Measurements from ENCODE around the gene IRX6.

Gene IRX6

DNA sequence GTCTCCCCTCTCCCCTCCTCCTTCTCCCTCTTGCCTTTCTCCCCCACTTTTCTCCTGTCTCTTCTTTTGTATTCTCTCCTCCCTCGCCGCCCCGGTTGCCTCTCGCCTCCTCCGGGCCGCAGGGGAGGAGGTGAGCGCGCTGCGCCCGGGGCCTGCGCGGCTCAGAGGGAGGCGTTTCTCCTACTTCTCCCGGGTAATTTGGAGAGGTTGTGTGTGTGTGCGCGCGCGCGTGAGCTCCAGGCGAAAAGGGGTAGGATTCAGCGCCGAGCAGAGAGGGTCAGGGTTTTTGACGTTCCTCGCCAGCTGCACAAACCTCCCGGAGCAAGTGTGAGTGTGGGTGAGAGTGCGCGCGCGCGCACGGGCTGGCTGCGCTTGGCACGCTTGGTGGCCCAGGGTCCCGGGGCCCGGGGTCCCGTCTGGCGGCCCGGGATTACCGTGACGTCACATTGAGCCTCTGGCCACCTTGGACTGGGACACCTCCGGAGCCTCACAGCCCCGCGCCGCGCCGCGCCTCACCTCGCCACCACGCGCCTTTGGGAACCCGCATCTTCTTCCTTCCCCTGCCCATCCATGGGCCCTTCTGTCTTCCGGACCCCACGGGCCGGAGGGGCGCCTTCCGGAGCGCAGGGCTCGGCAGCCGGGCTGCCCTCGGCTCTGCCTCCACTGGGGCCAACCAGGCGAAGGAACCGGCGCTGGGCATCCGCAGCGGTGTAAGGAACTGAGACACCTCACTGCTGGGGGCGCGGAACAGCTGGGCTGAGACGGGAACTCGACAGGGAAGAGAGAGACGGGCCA, 479 bp downstream of the IRX6 start:
- no peak for DNase-seq

DNA sequence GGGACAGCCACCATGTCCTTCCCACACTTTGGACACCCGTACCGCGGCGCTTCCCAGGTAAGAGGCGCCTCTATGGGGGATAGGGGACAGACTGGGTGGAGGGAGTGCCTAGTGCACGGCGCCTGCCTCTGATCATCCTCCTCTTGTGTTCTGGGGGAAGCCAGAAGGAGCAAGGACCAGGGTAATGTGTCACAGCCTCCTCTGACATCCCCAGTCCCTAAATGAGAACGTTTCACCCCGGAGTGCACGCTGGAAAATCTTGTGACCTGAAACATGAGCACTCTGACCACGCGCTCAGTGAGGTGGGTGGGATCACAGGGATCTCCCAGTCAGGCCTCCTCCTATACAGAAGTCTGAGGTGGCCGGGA, 1.1 kb downstream of the IRX6 start:
- no peak for DNase-seq

DNA sequence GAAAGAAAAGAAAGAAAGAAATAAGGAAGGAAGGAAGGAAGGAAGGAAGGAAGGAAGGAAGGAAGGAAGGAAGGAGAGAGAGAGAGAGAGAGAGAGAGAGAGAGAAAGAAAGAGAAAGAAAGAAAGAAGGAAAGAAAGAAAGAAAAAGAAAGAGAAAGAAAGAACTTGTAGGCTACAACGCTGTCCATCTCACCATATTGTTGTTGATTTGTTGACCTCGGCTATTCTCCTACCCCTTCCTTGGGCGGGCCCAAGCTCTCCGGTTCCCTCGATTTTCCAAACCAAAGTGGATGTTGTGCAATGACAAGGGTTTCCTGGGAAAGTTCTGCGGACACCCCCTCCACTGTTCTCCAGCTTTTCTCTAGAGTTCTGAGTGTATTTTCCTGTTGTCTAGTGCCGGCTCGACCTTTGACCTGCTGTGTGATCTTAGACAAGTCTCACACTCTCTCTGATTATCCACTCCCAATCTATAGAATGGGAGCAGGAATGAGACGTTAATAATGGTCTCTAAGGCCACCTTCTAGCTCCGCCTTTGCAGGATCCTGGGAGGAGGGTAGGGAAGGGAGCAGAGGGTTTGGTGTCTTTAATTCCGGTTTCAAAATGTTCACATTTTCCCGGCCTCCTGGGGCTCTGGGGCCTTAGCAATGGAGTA, 1.6 kb downstream of the IRX6 start:
- no peak for DNase-seq

DNA sequence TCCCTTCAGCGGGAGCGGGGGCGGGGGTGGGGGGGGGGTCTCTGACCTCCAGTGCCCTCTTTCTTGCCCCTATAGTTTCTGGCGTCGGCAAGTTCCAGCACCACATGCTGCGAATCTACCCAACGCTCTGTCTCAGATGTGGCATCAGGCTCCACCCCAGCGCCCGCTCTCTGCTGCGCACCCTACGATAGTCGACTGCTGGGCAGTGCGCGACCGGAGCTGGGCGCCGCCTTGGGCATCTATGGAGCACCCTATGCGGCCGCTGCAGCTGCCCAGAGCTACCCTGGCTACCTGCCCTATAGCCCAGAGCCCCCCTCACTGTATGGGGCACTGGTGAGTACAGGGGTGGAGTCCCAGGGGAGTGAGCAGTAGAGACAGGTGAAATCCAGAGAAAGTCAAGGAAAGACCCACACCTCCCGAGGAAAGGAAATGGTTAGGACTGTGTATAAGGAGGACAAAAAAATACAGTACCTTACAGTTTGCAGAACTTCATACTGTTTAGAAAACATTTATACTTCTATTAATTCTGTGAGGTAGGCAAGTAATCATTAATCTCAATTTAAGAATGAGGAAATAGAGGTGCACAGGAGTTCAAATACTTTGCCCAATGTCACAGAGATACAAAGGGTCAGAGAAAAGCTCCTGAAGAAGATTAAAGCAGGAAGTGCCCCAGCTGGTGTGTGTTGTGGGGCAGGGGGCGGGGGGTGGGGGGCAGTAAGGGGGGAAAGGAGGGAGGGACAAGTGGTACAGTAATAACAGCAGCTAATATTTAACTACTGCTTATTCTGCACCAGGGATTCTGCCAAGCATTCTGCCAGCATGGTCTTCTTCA, 2.5 kb downstream of the IRX6 start:
- no peak for DNase-seq

DNA sequence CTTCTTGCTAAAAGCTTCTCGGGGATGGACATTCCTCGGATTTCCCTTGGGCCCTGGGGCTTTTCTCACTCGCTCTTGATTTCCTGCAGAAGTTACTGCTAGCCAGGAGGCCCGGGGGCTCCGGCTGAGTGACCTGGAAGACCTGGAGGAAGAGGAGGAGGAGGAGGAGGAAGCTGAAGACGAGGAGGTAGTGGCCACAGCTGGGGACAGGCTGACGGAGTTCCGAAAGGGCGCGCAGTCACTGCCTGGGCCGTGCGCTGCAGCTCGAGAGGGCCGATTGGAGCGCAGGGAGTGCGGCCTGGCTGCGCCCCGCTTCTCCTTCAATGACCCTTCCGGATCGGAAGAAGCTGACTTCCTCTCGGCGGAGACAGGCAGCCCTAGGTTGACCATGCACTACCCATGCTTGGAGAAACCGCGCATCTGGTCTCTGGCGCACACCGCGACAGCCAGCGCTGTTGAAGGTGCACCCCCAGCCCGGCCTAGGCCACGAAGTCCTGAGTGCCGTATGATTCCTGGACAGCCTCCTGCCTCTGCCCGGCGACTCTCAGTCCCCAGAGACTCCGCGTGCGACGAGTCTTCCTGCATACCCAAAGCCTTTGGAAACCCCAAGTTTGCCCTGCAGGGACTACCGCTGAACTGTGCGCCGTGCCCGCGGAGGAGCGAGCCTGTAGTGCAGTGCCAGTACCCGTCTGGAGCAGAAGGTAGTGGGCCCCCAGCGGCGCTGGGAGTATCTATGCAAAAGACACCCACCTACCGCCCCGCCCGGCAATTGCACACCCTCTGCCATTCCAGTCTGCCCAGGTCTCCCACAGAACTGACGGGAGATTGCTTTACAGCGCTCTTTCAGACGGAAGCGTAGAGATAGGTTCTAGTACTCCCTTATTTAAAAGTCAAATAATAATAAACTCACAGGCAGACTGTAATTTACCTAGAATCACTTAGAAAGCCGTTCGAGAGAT, 4.9 kb downstream of the IRX6 start:
- DNase-seq, result no peak

DNA sequence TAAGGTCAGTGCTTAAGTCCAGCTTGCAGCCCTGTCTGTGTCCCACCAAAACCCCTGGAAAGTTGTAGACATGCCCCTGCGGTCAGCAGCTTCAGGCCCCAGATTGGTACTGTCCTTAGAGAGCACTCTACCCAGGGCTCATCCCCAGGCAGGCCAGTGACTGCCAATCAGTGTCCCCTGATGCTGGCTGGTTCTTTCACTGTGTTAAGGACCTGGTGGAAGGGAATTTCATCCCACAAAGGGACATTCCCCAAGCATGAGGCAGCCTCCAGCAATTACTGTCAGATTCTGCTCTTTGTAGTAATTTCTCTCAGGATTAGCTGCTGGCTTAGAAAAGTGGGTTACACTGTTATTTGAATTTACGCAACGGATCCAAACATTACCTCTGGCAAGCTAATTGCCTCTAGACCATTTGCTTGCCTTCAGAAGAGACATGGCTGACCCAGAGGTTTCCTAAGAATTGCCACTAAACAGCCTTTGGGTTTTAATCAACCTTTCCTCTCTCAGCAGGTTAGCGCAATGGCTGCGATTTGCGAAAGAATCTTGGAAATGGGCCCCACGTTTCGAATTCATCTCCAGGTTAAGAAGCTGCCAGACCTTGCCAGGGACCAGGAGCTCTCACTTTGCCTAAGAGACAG, 5.9 kb downstream of the IRX6 start:
- no peak for DNase-seq

DNA sequence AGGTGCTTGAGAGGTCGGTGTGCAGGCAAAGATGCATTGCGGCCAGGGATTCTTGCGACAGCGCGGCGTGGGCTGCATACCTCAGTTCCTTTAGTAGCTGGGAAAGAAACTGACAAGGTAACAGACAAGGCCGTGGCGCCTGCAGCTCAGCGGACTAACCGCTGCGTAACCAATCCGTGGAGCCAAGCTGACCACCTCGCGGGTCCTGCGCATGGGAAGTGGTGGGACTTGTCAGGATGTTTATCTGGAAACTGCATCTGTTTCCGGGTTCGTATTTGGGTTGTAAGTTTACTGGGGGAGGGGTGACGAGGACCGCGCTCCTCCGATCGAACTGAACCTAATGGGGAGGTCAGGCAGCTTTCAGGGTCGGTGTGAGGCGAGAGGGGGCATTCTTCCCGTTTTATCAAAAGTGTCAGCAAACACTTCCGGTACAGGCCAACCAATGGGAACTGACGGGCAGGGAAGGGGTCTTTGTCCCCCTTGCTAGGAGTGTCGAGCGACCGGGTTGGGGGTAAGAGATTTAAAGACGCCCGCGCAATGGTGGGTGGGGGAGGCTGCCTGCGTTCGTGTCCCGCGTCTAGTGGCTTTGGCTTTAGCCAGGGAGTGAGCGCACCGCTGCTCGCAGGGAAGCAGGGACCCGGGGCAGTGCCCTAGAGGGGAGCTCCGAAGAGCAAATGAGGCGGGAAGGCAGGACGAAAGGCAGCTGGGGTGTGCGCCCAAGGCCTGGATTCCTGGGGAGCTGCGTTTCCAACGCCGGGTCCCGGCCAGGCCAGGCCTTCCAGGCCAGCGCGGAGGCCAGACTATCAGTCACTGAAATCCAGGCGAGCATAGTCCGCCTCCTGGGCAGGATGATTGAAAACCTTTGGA, 7.0 kb downstream of the IRX6 start:
- no peak for DNase-seq

DNA sequence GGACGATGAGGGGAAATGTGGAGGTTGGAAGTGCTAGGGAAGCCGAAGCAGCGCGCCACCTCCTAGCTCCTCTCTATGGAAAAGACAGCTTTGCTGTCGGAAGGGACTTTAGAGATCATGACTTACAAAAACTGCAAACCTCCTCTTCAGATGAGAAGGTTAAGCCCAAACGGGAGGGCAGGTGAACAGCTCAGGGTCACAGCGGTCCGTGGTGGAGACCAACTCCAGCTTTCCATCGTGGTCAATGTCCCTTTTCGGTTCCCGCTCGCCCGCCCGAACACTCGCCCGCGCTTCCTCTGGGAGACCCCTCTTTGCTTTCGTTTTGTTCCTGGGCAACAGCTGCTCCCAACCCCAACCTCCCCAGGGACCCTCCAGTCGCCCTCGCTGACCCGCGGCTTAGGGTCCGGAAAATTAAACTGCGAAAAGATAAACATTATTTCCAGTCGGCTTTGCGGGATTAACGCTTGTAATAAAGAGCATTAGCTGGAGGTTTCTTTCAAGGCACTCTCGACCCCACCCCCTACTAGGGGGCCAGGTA, 7.7 kb downstream of the IRX6 start:
- DNase-seq, result no peak

DNA sequence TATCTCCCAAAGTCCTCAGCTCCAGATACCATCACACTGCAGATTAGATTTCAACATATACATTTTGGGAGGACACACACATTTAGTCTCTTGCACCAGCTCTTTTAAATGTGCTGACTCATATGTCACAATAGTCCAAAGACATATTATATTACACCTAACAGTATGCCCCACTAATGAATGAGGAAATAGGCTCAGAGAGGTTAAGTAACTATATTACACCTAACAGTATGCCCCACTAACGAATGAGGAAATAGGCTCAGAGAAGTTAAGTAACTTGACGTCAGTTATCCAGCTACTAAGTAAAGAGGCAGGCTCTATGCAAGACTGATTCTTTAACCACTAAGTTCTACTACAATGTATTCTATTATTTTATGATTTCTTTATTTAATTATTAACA, 9.7 kb downstream of the IRX6 start:
- DNase-seq, result no peak

DNA sequence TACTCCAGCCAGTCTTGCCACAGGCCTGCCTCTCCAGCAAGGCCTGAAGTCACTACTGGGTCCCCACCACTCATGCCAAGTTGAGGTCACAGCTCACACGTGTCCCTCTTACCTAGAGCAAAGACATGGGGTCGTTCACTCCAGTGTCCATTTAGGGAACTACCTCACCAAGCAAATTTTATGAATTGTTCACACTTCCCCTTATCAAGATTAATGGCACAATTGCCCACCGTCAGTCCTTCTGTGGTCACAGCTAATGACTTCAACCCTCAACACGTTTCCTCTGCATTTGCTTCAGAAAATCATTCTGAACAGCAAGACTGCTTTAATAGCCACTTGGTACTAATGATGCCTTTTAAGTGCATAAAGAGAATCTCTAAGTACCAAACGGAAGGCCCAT, 14.6 kb downstream of the IRX6 start:
- no peak for DNase-seq

DNA sequence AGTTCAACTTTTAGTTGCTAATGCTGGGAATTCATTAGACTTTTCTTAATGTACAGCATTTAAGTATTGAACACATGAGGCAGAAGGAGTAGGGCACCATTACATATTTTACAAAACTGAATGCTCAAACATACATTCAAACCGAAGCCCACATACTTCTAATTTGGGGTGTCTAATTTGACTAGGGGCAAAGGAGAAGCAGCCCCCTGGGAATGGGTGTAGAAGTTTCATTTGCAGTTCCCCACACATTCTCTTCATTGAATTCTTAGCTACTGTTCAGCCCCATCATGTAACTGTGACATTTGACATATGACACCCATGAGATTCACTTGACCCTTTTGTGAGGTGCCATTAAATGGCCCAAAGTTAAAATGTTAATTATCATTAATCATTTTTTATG, 16.4 kb downstream of the IRX6 start:
- DNase-seq, result no peak

DNA sequence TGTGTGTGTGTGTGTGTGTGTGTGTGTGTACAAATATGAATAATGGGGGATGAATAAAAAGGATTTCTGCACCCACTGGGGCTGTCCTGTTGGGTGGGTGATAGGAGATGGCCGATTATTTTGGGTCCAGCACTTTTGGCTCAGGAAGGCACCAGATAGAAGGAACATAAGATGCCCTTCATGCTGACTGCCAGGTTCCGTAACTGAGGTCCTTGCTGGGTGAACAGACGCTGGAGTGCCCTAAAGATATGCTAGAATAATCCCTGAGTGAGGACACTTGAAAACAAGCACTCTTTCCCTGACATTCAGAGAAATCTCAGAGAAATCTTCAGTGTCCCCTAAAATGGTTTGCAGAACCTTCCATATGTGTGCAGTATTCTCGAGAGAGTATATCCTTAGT, 17.7 kb downstream of the IRX6 start:
- DNase-seq, result no peak

DNA sequence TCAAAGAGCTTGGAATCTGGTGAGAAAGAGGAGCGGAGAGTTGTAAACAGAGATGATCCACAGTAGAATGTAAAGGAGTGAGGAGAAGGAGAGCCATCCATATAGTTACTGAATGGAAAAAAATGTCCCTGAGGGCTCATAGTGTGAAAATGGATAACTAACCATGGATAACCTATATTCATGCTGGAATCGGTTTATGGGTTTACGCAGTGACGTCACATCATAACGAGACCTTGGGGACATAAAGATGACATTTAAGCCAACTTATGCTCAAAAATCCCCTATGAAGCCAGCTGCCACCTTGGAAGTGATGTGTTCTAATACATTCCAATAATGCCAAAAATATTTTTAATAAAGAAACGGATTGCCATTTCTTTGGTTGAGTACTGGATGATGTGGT, 22.5 kb downstream of the IRX6 start:
- no peak for DNase-seq

DNA sequence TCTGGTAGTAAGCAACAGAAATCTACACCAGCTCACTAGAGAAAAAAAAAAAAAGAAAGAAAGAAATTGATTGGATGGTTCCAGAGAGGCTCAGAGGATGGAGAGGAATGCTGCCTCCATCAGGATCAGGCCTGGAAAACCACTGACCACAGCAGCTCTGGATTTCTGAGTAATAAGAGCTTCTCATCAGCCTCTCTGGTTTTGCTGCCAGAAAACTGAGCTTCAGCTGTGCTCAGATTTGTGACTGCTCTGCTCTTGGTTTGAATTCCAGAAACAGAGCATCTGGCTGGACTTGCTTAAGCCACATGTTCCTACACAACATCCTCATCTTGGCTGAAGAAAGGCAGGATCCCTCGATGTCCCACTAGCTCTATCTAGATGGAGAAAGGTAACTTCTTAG, 25.9 kb downstream of the IRX6 start:
- no peak for DNase-seq

DNA sequence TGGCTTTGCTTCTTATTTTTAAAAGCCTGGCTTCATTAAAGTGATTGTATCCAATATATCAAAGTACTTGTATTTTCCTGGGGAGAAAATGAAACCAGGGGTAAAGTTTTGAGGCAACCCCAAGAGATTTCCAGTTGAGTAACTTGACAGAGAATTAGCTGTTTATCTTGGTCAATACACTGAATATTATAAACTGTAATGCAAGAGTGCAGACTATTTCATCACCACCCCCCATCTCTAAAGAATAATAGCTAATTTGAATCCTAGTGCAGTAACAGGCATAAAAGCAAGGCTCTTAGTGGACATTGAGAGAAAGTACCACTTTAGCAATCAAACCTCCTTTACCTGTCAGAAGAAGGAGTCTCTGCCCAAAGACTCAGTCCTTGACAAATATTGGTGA, 27.0 kb downstream of the IRX6 start:
- DNase-seq, result no peak

DNA sequence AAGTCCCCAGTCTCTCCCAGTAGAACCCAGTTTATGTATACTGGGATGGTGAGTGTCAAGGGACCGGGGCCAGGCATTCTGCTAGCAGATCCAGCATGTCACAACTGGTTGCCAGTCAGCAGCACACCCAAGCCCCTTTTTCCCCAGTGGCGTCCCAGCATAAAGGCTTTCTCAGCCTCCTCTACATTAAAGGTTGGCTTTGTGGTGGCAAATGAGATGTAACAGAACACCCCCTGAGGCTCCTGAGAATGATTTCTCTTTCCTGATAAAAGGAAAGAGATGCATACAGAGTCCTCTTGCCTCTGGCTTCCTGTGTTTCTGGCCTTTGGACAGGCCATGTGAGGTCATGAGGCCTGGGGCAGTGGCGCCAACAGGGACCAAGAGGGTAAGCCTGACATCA, 27.9 kb downstream of the IRX6 start:
- DNase-seq, result no peak

DNA sequence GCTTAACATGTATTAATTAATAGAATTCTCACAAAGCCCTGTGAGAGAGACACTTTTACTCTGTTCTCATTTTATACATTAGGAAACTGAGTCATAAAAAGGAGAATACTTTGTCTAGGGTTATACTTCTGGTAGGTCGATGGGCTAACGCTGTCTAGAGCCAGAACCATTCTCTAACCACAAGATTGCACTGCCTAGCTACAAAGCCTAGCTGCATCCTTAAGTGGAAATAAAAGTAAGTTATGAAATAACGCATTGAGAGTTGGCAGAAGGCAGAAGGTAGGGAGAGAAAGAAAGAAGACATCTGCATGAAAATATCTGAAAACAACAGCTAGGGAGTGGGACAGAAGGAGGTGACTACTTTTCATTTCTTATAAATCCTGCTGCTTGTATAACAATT, 33.2 kb downstream of the IRX6 start:
- no peak for DNase-seq

DNA sequence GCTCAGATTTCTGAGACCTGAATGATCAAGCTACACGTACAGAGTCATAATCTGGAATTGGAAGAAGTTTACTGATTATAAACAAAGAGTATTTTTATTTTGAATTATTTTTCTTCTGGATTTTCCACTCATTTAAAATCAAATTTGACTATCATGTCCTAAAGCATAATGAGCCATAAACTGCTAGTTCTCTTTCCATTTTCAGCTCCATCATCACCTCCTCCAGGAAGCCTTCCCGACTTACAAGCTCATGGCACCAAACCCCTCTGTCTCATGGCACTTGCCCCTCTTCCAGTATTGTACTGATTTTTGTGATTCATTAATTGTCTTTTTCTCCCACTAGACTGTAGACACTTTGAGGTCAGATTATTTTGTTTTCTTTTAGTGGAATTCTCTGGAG, 35.9 kb downstream of the IRX6 start:
- DNase-seq, result no peak

DNA sequence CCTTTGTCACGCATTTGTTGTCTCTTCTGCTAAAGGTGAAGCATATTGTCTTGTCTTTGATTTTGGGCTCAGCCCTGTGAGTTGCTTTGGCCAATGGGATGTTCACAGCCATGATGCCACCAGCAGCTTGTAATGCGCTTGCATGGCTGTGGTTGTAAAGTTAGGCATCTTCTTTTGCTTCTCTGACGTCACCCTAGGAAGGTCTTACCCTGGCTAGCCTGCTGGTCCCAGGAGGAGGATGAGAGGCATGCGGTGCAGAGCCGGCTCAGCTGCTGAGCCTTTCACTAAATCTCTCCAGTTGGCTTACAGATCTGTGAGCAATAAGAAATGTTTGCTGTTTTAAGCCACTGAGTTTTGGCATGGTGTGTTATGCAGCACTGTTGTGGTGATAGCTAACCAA, 40.8 kb downstream of the IRX6 start:
- no peak for DNase-seq

DNA sequence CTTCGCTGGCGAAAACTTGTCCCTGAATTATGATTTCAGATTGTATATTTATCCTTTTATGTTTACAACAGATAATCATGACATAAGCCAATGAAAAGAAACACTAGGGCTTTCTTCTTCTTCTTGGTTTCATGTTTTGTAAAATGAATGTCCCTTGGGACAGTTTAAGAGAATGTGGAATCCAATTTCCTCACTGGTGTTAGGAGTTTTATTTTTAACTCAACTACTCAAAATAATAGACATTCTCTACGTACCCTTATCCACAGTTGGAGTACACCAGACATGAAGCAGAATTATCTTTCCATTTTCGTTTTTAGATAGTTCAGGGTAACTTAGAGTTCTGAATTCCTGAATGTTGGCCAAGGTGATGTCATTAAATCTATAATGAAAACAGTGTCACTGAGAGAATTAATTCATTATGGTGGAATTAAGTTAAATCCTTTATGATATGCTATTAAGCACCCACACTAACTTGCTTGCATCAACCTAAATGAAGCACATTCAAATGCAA, 43.4 kb downstream of the IRX6 start:
- no peak for DNase-seq

Data from activated T-cell treated with anti-CD3 and anti-CD28 coated beads, Interleukin-2, amount 50 U/mL, for 48 hours (primary cell).